WTC11 (cell line): ENCODE data around the gene GNAI3.

Experiments used
- CREB1 ChIP-seq: sonication (generic); formaldehyde crosslinking; IDR thresholded peaks from 2 replicates; pipeline ENCODE4 v1.8.0; 2023; ENCODE audit warnings: mild to moderate bottlenecking, missing genetic modification reagents
- CTCF ChIP-seq: fragments of 200-600 bp; IDR thresholded peaks from 2 replicates; pipeline ENCODE4 v1.8.0; 2022; ENCODE audit warnings: antibody characterized with exemption
- ETV6 ChIP-seq: sonication (generic); formaldehyde crosslinking; IDR thresholded peaks from 2 replicates; pipeline ENCODE4 v1.8.1; 2022; ENCODE audit warnings: mild to moderate bottlenecking, missing genetic modification reagents
- FOXK1 ChIP-seq: sonication (generic); formaldehyde crosslinking; IDR thresholded peaks from 2 replicates; pipeline ENCODE4 v1.8.0; 2022; ENCODE audit warnings: mild to moderate bottlenecking, moderate library complexity, missing genetic modification reagents
- IRF1 ChIP-seq: sonication (generic); formaldehyde crosslinking; IDR thresholded peaks from 2 replicates; pipeline ENCODE4 v1.8.0; 2023; ENCODE audit warnings: missing genetic modification reagents
- SMAD4 ChIP-seq: sonication (generic); formaldehyde crosslinking; IDR thresholded peaks from 2 replicates; pipeline ENCODE4 v1.8.0; 2022; ENCODE audit warnings: mild to moderate bottlenecking, missing genetic modification reagents
- SP1 ChIP-seq: sonication (generic); formaldehyde crosslinking; conservative IDR thresholded peaks from 2 replicates; pipeline ENCODE4 v1.8.1; 2022; ENCODE audit warnings: missing genetic modification reagents
- STAT6 ChIP-seq: sonication (generic); formaldehyde crosslinking; conservative IDR thresholded peaks from 2 replicates; pipeline ENCODE4 v1.8.1; 2023; ENCODE audit warnings: mild to moderate bottlenecking, low read depth, missing genetic modification reagents, moderate library complexity
- TP53 ChIP-seq: sonication (generic); formaldehyde crosslinking; IDR thresholded peaks from 2 replicates; pipeline ENCODE4 v1.8.1; 2023; ENCODE audit warnings: mild to moderate bottlenecking, missing genetic modification reagents
- USF2 ChIP-seq: sonication (generic); formaldehyde crosslinking; IDR thresholded peaks from 2 replicates; pipeline ENCODE4 v1.8.1; 2023; ENCODE audit warnings: mild to moderate bottlenecking, missing genetic modification reagents, moderate library complexity
- ZNF512 ChIP-seq: sonication (generic); formaldehyde crosslinking; IDR thresholded peaks from 2 replicates; pipeline ENCODE4 v1.8.1; 2022; ENCODE audit warnings: missing genetic modification reagents, borderline replicate concordance

- TF ChIP-seq STAT6 (no peak), SP1 (CRISPR knock-in tag) (no peak), CREB1 (CRISPR knock-in tag) (no peak), IRF1 (CRISPR knock-in tag) (no peak), FOXK1 (no peak), TP53 (CRISPR knock-in tag) (no peak), CTCF (no peak), ETV6 (CRISPR knock-in tag) (no peak), ZNF512 (CRISPR knock-in tag) (no peak), SMAD4 (CRISPR knock-in tag) (no peak), USF2 (CRISPR knock-in tag) (no peak)
Observed at GRCh38 chr1:109531380-109531779, 17.0 kb upstream of the GNAI3 start.
